WTC11 (cell line): ENCODE measurements around the gene LRMDA. TPM values are rescaled to one million over a fixed set of nuclear protein-coding genes. Genes with fewer than 3 reads are reported as not detected.

Experiments
- ATAC-seq: fragments of 200-7000 bp; cut with Tn5 transposase; 2 replicates; pipeline ENCODE4 v1.10.0; 2021; ENCODE audit warnings: mild to moderate bottlenecking, moderate library complexity
- CTCF ChIA-PET: fragments of 300-600 bp; sonication (Branson Sonifier 250); formaldehyde crosslinking; loops from one replicate; lab custom pipeline; 2021; ENCODE audit warnings: antibody characterized with exemption; lab: Charles Lee
- POLR2A ChIA-PET: fragments of 350-600 bp; sonication (Branson Sonifier 250); formaldehyde crosslinking; loops from one replicate; lab custom pipeline; 2021; ENCODE audit warnings: antibody characterized with exemption; lab: Charles Lee
- DNase-seq: peaks from one replicate; pipeline ENCODE4 v3.0.0; 2021; ENCODE audit warnings: low spot score
- H3K27ac Mint-ChIP-seq: 2 replicates; pipeline ENCODE4 v1.8.0; 2021; ENCODE audit warnings: mixed read lengths
- H3K27me3 Mint-ChIP-seq: 2 replicates; pipeline ENCODE4 v1.8.0; 2021; ENCODE audit warnings: low read depth, mild to moderate bottlenecking, moderate library complexity, mixed read lengths
- H3K36me3 Mint-ChIP-seq: 2 replicates; pipeline ENCODE4 v1.8.0; 2021; ENCODE audit warnings: mixed read lengths
- H3K4me1 Mint-ChIP-seq: 2 replicates; pipeline ENCODE4 v1.8.0; 2022; ENCODE audit warnings: mixed read lengths
- H3K4me3 Mint-ChIP-seq: 2 replicates; pipeline ENCODE4 v1.8.0; 2021; ENCODE audit warnings: mild to moderate bottlenecking, moderate library complexity, mixed read lengths
- H3K9me3 Mint-ChIP-seq: 2 replicates; pipeline ENCODE4 v1.8.0; 2021; ENCODE audit warnings: mixed read lengths
- ARID4B ChIP-seq: sonication (generic); formaldehyde crosslinking; IDR thresholded peaks from 2 replicates; pipeline ENCODE4 v1.8.0; 2023; ENCODE audit warnings: missing genetic modification reagents, mild to moderate bottlenecking, borderline replicate concordance
- ATF1 ChIP-seq: sonication (generic); formaldehyde crosslinking; IDR thresholded peaks from 2 replicates; pipeline ENCODE4 v1.8.1; 2023; ENCODE audit warnings: mild to moderate bottlenecking, moderate library complexity, missing genetic modification reagents
- GABPB1 ChIP-seq: sonication (generic); formaldehyde crosslinking; IDR thresholded peaks from 2 replicates; pipeline ENCODE4 v1.8.1; 2023; ENCODE audit warnings: mild to moderate bottlenecking, missing genetic modification reagents
- GTF2I ChIP-seq: fragments of 250-450 bp; sonication (Bioruptor Pico); conservative IDR thresholded peaks from 2 replicates; pipeline ENCODE4 v1.4.0; 2021; ENCODE audit warnings: mild to moderate bottlenecking
- KAT7 ChIP-seq: sonication (generic); formaldehyde crosslinking; IDR thresholded peaks from 2 replicates; pipeline ENCODE4 v1.8.1; 2023; ENCODE audit warnings: missing genetic modification reagents, mild to moderate bottlenecking, borderline replicate concordance
- MLX ChIP-seq: sonication (generic); formaldehyde crosslinking; IDR thresholded peaks from 2 replicates; pipeline ENCODE4 v1.8.1; 2023; ENCODE audit warnings: mild to moderate bottlenecking, missing genetic modification reagents, moderate library complexity
- NR2C2 ChIP-seq: sonication (generic); formaldehyde crosslinking; IDR thresholded peaks from 2 replicates; pipeline ENCODE4 v1.8.0; 2022; ENCODE audit warnings: mild to moderate bottlenecking, missing genetic modification reagents
- PREB ChIP-seq: sonication (generic); formaldehyde crosslinking; IDR thresholded peaks from 2 replicates; pipeline ENCODE4 v1.8.1; 2022; ENCODE audit warnings: mild to moderate bottlenecking, missing genetic modification reagents, moderate library complexity, borderline replicate concordance
- TCF7 ChIP-seq: sonication (generic); formaldehyde crosslinking; IDR thresholded peaks from 2 replicates; pipeline ENCODE4 v1.8.0; 2022; ENCODE audit warnings: mild to moderate bottlenecking, low read depth, missing genetic modification reagents, moderate library complexity
- ZBTB43 ChIP-seq: sonication (generic); formaldehyde crosslinking; IDR thresholded peaks from 2 replicates; pipeline ENCODE4 v1.8.1; 2023; ENCODE audit warnings: mild to moderate bottlenecking, missing genetic modification reagents
- ZNF317 ChIP-seq: sonication (generic); formaldehyde crosslinking; IDR thresholded peaks from 2 replicates; pipeline ENCODE4 v1.8.1; 2023; ENCODE audit warnings: low read depth, mild to moderate bottlenecking, moderate library complexity, missing genetic modification reagents, borderline replicate concordance
- ZNF423 ChIP-seq: fragments of 250-450 bp; sonication (Bioruptor Pico); IDR thresholded peaks from 2 replicates; pipeline ENCODE4 v2.1.2; 2022; ENCODE audit warnings: mild to moderate bottlenecking, moderate library complexity
- ZNF425 ChIP-seq: fragments of 250-450 bp; sonication (Bioruptor Pico); conservative IDR thresholded peaks from 2 replicates; pipeline ENCODE4 v1.9.0; 2021; ENCODE audit warnings: mild to moderate bottlenecking
- total RNA-seq: library from RNA; stranded (reverse); gene quantifications from 3 replicates; pipeline ENCODE4 v1.2.3, GENCODE V29; 2021
- TF ChIP-seq, protein P1 (sequence below): sonication (generic); formaldehyde crosslinking; IDR thresholded peaks from 2 replicates; pipeline ENCODE4 v1.8.1; 2022; ENCODE audit warnings: missing genetic modification reagents, borderline replicate concordance
- TF ChIP-seq, protein P2 (sequence below): fragments of 250-450 bp; sonication (Bioruptor Pico); IDR thresholded peaks from 2 replicates; pipeline ENCODE4 v1.9.0; 2021; ENCODE audit warnings: mild to moderate bottlenecking
- TF ChIP-seq, protein P3 (sequence below): sonication (generic); formaldehyde crosslinking; IDR thresholded peaks from 2 replicates; pipeline ENCODE4 v1.8.1; 2022; ENCODE audit warnings: mild to moderate bottlenecking, moderate library complexity, missing genetic modification reagents
- TF ChIP-seq, protein P4 (sequence below): sonication (generic); formaldehyde crosslinking; IDR thresholded peaks from 2 replicates; pipeline ENCODE4 v1.8.0; 2022; ENCODE audit warnings: mild to moderate bottlenecking, missing genetic modification reagents

The LRMDA gene
- total RNA-seq, 1 experiment from 2014 or later: 0.92 TPM

- no peak overlapping the region for H3K27ac Mint-ChIP-seq
- CTCF ChIA-PET: no interaction called here
Observed at GRCh38 chr10:76572021-76572420, 1140.6 kb downstream of the LRMDA start.

DNA sequence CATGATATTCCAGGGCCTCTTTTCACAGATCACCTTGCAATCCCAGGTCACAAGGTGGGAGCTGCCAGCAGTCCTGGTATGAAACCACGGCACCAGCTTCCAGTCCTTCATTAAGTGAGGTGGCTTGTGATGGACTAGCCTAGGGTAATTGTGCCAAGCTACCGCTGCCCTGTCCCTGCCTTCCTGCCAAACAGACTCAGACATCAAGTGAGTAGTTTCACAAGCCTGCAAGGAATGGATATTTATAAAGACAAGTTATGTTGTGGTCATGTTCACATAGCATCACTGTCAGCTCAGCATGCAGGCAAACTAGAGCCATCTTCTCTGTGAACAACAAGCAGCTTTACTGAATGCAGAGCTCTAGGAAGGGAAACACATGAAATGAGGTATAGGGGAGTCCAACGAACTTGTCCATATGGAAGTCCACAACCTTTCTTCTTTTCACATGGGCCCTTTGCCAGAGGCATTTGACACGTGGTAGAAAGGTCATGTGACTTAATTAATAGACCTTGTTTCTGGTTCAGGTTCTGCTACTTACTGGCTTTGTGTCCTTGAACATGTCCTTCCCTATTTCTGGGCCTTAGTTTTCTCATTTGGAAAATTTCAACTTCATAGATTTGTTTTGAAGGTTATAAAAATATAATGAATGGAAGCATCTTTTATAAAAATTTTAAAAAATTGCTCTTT is 1145.0 kb downstream of the LRMDA start:
- Mint-ChIP-seq H3K36me3 (peaks cover 4% of the 10 kb centered on the region), H3K27me3 (no peaks in the 10 kb centered on the region), H3K4me3 (no peak overlapping the region), H3K9me3 (peaks cover 29% of the 10 kb centered on the region), H3K4me1 (no peaks in the 10 kb centered on the region), H3K27ac (no peak overlapping the region)
- DNase-seq (no peak), ATAC-seq (no peak)
- CTCF ChIA-PET: no interaction called here
- POLR2A ChIA-PET: no interaction called here
- TF ChIP-seq GABPB1 (no peak), NR2C2 (CRISPR knock-in tag) (no peak), PREB (no peak), ZBTB43 (no peak), MLX (CRISPR knock-in tag) (no peak)
- TF ChIP-seq, protein P1, sequence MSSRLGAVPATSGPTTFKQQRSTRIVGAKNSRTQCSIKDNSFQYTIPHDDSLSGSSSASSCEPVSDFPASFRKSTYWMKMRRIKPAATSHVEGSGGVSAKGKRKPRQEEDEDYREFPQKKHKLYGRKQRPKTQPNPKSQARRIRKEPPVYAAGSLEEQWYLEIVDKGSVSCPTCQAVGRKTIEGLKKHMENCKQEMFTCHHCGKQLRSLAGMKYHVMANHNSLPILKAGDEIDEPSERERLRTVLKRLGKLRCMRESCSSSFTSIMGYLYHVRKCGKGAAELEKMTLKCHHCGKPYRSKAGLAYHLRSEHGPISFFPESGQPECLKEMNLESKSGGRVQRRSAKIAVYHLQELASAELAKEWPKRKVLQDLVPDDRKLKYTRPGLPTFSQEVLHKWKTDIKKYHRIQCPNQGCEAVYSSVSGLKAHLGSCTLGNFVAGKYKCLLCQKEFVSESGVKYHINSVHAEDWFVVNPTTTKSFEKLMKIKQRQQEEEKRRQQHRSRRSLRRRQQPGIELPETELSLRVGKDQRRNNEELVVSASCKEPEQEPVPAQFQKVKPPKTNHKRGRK (CRISPR knock-in tag): no peak
- TF ChIP-seq, all 79 proteins: peak for 0

More at GRCh38 chr10:76572021-76572420, 1140.6 kb downstream of the LRMDA start:
- Mint-ChIP-seq H3K27me3 (no peaks in the 10 kb centered on the region), H3K9me3 (peaks cover 23% of the 10 kb centered on the region)
- TF ChIP-seq ARID4B (CRISPR knock-in tag) (no peak), KAT7 (CRISPR knock-in tag) (no peak), GTF2I (CRISPR knock-in tag) (no peak), ZNF317 (CRISPR knock-in tag) (no peak)
- TF ChIP-seq, protein P2, sequence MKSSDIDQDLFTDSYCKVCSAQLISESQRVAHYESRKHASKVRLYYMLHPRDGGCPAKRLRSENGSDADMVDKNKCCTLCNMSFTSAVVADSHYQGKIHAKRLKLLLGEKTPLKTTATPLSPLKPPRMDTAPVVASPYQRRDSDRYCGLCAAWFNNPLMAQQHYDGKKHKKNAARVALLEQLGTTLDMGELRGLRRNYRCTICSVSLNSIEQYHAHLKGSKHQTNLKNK (CRISPR knock-in tag): no peak
- TF ChIP-seq, all 79 proteins: peak for 0
- POLR2A ChIA-PET: no interaction called here
- peaks cover 4% of the 10 kb centered on the region for H3K36me3 Mint-ChIP-seq
- ATAC-seq (no peak), DNase-seq (no peak)
- no peaks in the 10 kb centered on the region for H3K4me1 Mint-ChIP-seq
- H3K4me3 Mint-ChIP-seq: no peak overlapping the region

- Mint-ChIP-seq H3K4me1 (no peaks in the 10 kb centered on the region), H3K27me3 (no peaks in the 10 kb centered on the region), H3K9me3 (peaks cover 29% of the 10 kb centered on the region), H3K27ac (no peak overlapping the region), H3K36me3 (peaks cover 4% of the 10 kb centered on the region), H3K4me3 (no peak overlapping the region)
- DNase-seq (no peak), ATAC-seq (no peak)
- ChIA-PET POLR2A (no interaction called here), CTCF (no interaction called here)
- TF ChIP-seq ZNF425 (CRISPR knock-in tag) (no peak), ZNF423 (no peak), GABPB1 (no peak), ATF1 (CRISPR knock-in tag) (no peak), TCF7 (CRISPR knock-in tag) (no peak)
- TF ChIP-seq, protein P3, sequence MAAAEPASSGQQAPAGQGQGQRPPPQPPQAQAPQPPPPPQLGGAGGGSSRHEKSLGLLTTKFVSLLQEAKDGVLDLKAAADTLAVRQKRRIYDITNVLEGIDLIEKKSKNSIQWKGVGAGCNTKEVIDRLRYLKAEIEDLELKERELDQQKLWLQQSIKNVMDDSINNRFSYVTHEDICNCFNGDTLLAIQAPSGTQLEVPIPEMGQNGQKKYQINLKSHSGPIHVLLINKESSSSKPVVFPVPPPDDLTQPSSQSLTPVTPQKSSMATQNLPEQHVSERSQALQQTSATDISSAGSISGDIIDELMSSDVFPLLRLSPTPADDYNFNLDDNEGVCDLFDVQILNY: no peak
- TF ChIP-seq, protein P4, sequence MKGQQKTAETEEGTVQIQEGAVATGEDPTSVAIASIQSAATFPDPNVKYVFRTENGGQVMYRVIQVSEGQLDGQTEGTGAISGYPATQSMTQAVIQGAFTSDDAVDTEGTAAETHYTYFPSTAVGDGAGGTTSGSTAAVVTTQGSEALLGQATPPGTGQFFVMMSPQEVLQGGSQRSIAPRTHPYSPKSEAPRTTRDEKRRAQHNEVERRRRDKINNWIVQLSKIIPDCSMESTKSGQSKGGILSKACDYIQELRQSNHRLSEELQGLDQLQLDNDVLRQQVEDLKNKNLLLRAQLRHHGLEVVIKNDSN (CRISPR knock-in tag): no peak
Observed at GRCh38 chr10:76577455-76577854, 1146.0 kb downstream of the LRMDA start.
